Lower leg skin (tissue), 3 donors: ENCODE data around the gene SLC9A4.

Experiments
- CTCF ChIP-seq, 3 donors: fragments of 450-650 bp; IDR thresholded peaks; one replicate each; pipeline ENCODE4 v1.5.1; 2016; ENCODE audit warnings: antibody characterized with exemption in 3 of 3, mild to moderate bottlenecking in 3 of 3, moderate library complexity in 2 of 3
- POLR2A ChIP-seq, 2 donors: fragments of 450-650 bp; IDR thresholded peaks; one replicate each; pipeline ENCODE4 v1.6.1; 2016 to 2017; ENCODE audit warnings: antibody characterized with exemption in 2 of 2, mild to moderate bottlenecking in 1 of 2, moderate library complexity in 1 of 2

- TF ChIP-seq CTCF (IDR thresholded peaks at IDR 0.05) (no peak), POLR2A (IDR thresholded peaks at IDR 0.05) (no peak)
Observed at GRCh38 chr2:102428573-102428972, 44.5 kb upstream of the SLC9A4 start.
